Colon (tissue), 2 donors: Measurements from ENCODE around the gene AVPR2.

Experiments
- FAIRE-seq: peaks from 2 replicates; lab custom pipeline; 2012; peaks lifted over from hg19 to GRCh38; lab: Jason Lieb, UNC
- donor health status: control.
- donor health status: control.

The AVPR2 gene

GRCh38 chrX:153952373-153953026 lies 48.0 kb downstream of the AVPR2 start:
- FAIRE-seq = no peak

GRCh38 chrX:153953342-153953830 lies 48.9 kb downstream of the AVPR2 start:
- no peak for FAIRE-seq

GRCh38 chrX:153953892-153954557 lies 49.6 kb downstream of the AVPR2 start:
- FAIRE-seq = no peak

- no peak for FAIRE-seq
These were observed 50.2 kb downstream of the AVPR2 start for GRCh38 chrX:153954558-153955227.

- FAIRE-seq = no peak
These were observed 50.8 kb downstream of the AVPR2 start for GRCh38 chrX:153955228-153955732.

GRCh38 chrX:153956044-153956907 lies 51.8 kb downstream of the AVPR2 start:
- FAIRE-seq = no peak
